Right lobe of liver (tissue), 4 donors: ENCODE data around the gene ZC3H12D.

Experiments
- POLR2A ChIP-seq: fragments of 450-650 bp; IDR thresholded peaks from one replicate; pipeline ENCODE4 v1.6.1; 2017; ENCODE audit warnings: antibody characterized with exemption, mild to moderate bottlenecking
- TF ChIP-seq, protein P1 (sequence below), 4 donors: fragments of 200-600 bp in 3 of 4; fragments of 450-650 bp in 1 of 4; IDR thresholded peaks; one replicate each; pipeline versions ENCODE4 v1.5.1 to v1.8.0; 2016 to 2022; ENCODE audit warnings: antibody characterized with exemption in 4 of 4, mild to moderate bottlenecking in 2 of 4
- donor health status: DM: no; HTN: no; CAD: no.
- donor health status: DM: no; HTN: no; CAD: no.
- donor health status: DM: no; HTN: yes; CAD: no.

- no peak for TF ChIP-seq POLR2A
- TF ChIP-seq, protein P1, sequence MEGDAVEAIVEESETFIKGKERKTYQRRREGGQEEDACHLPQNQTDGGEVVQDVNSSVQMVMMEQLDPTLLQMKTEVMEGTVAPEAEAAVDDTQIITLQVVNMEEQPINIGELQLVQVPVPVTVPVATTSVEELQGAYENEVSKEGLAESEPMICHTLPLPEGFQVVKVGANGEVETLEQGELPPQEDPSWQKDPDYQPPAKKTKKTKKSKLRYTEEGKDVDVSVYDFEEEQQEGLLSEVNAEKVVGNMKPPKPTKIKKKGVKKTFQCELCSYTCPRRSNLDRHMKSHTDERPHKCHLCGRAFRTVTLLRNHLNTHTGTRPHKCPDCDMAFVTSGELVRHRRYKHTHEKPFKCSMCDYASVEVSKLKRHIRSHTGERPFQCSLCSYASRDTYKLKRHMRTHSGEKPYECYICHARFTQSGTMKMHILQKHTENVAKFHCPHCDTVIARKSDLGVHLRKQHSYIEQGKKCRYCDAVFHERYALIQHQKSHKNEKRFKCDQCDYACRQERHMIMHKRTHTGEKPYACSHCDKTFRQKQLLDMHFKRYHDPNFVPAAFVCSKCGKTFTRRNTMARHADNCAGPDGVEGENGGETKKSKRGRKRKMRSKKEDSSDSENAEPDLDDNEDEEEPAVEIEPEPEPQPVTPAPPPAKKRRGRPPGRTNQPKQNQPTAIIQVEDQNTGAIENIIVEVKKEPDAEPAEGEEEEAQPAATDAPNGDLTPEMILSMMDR (IDR thresholded peaks at IDR 0.05) = no peak
Observed at GRCh38 chr6:149484733-149485700, at the start of gene ZC3H12D.
